ENCODE measurements around the gene SLC9A2. TPM values are rescaled to one million over a fixed set of nuclear protein-coding genes. Genes with fewer than 3 reads are reported as not detected.
A peak's percentile ranks its signal among the peaks of the same experiment; 100 is the strongest.

The SLC9A2 gene
- total and polyA plus RNA-seq, 11 donors: 0.03 to 0.46 (median 0.13) TPM; not detected in 2

DNA sequence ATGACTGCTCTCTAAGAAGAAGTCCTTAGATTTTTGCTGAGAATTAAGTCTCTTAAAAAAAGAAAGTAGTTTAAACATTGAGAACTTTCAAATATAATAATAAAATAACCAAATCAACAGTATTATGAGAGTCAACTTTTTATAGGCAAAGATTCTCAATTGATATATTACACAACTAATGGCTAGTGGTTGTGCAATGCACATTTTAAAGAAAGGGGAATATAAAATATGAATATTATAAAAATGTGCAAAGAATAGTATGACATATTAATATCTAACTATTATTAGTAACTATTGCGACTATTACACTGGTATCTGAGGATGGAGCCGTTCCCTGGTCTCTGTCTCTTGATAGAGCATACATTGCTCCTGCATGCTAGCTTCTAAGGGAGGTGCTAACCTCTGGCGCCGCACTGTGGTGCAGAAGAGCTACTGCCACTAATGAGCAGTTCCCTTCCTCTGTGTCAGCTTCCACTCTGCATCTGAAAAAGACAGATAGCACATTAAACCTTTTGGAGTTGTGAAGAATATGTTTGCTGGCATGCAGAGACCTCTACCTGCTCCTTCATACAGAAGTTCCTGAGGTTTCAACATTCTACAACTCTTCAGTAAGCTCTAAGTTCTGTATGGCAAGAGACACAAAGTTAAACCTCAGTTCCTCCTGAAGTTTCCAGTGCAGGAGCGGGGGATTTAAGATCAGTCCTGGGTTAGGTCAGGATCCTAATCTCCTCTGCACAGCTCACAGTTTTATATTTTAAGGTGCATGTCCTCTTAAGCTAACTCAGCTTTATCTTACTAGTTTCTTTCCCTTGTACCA, 3.5 kb upstream of the SLC9A2 start:
- Histone ChIP-seq H3K9me3 (no peaks in the 10 kb centered on the region), H3K27ac (no peak overlapping the region), H3K27me3 (peaks cover 6 to 58% (median 18%) of the 10 kb centered on the region in 9 donors), H3K4me1 (peaks cover 0 to 17% (median 6%) of the 10 kb centered on the region in 12 donors), H3K36me3 (no peaks in the 10 kb centered on the region), H3K4me3 (no peak overlapping the region)
- peak; percentile 20 to 73 (median 37) for DNase-seq
- WGBS, 4 donors: 17 to 20% (median 18%) methylated on average over 5 of the region's 5 CpGs
- TF ChIP-seq, protein P1, sequence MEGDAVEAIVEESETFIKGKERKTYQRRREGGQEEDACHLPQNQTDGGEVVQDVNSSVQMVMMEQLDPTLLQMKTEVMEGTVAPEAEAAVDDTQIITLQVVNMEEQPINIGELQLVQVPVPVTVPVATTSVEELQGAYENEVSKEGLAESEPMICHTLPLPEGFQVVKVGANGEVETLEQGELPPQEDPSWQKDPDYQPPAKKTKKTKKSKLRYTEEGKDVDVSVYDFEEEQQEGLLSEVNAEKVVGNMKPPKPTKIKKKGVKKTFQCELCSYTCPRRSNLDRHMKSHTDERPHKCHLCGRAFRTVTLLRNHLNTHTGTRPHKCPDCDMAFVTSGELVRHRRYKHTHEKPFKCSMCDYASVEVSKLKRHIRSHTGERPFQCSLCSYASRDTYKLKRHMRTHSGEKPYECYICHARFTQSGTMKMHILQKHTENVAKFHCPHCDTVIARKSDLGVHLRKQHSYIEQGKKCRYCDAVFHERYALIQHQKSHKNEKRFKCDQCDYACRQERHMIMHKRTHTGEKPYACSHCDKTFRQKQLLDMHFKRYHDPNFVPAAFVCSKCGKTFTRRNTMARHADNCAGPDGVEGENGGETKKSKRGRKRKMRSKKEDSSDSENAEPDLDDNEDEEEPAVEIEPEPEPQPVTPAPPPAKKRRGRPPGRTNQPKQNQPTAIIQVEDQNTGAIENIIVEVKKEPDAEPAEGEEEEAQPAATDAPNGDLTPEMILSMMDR (IDR thresholded peaks at IDR 0.05): peak; percentile 53 to 83 (median 68)
- TF ChIP-seq POLR2A (IDR thresholded peaks at IDR 0.05): no peak
- peak in 3 of 4 donors; percentile 64 to 86 (median 79) for ATAC-seq
- intact Hi-C loops (cut with DNase I): loop anchor here in 8 of 10 donors (2.0 to 10.0 kb wide), 5 partner anchors 91 to 144 kb away; partner anchors contain the start of gene SLC9A4 (in 8 of the 8)

DNA sequence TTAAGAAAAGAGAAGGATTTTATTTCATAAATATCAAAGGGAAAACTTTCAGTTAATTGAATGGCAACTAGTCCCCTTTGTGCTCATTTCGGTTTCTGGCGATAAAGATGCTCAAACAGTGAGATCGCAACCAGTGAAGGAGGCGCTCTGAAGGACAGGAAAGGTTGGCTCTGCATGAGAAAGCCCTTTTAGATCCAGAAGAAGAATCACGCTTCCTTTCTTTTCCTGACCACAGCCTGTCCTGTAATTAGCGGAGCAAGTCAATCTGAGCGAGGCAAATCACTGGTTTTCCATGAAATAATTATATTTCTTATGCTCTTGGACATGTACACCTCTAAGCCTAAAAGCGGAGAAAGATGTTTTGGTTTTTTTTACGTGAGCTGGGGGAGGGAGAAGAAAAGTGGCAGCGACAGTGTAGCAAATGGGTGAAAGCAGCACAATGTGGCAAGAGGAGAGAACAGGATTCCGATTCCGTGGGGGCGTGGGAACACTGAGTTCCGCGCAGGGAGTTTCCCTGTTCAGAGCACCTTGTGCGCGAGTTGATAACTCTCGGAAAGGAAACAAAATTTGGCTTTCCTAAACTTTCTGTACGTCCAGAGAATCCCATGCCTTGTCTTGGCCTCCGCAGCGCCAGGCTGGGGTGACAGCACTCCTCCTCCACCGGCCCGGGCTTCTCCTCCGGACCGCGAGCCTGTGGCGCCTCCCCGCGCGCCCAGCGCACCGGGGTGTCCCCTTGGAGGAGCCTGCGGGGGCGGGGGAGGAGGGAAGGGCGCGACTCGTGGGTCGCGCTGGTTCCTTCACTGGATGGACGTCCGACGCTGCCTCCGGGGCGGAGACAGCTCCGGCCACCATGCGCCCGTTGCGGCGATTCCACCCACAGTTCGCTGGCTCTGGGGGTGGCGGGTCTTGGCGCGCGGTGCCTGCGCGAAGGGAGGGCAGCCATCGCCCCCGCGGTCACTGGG, 620 bp upstream of the SLC9A2 start:
- H3K4me3 ChIP-seq: peak overlapping the region; percentile 26 to 61 (median 52)
- peak in 4 of 5 donors; percentile 19 to 64 (median 34) for DNase-seq
- TF ChIP-seq, protein P1 (IDR thresholded peaks at IDR 0.05): no peak
- no peak for TF ChIP-seq POLR2A (IDR thresholded peaks at IDR 0.05)
- H3K36me3 ChIP-seq: no peaks in the 10 kb centered on the region
- H3K27ac ChIP-seq: no peak overlapping the region
- peak in 3 of 4 donors; percentile 22 to 72 (median 58) for ATAC-seq
- H3K4me1 ChIP-seq: peaks cover 0 to 17% (median 6%) of the 10 kb centered on the region in 12 donors
- H3K9me3 ChIP-seq: no peaks in the 10 kb centered on the region
- intact Hi-C loops (cut with DNase I): loop anchor here in 7 of 10 donors (5.0 to 10.0 kb wide), 3 partner anchors 94 to 146 kb away; partner anchors contain the start of gene SLC9A4 (in 7 of the 7)
- peaks cover 13 to 88% (median 28%) of the 10 kb centered on the region in 9 donors for H3K27me3 ChIP-seq
- WGBS, 4 donors: 6 to 9% (median 6%) methylated on average over 38 to 59 of the region's 59 CpGs

DNA sequence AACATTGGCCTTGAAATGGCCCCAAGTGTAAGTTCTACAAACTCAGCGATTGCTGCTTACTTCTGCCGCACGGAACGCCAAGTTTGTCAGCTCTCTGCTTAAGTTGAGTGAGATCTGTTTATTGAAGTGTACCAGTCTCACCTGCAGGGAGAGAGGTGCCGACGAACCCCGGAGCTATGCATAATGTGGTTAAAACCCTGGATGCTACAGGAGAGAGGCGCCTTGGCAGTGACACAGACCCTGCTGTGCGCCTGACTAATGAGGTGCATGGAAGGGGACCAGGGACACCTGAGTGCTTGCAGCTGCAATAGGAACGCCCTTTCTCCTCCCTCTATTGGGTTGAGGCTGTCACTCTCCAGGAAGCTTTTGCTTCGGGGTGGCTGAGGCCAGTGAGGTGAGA, 979 bp downstream of the SLC9A2 start:
- no peaks in the 10 kb centered on the region for H3K9me3 ChIP-seq
- intact Hi-C loops (cut with DNase I): no loop called here
- H3K4me3 ChIP-seq: no peak overlapping the region
- H3K27ac ChIP-seq: no peak overlapping the region
- no peaks in the 10 kb centered on the region for H3K36me3 ChIP-seq
- no peak for ATAC-seq
- DNase-seq: no peak
- WGBS, 4 donors: 33 to 53% (median 39%) methylated on average over 9 to 11 of the region's 11 CpGs
- peaks cover 0 to 17% (median 6%) of the 10 kb centered on the region in 12 donors for H3K4me1 ChIP-seq
- peaks cover 13 to 80% (median 28%) of the 10 kb centered on the region in 9 donors for H3K27me3 ChIP-seq
- TF ChIP-seq, protein P1 (IDR thresholded peaks at IDR 0.05): no peak
- no peak for TF ChIP-seq POLR2A (IDR thresholded peaks at IDR 0.05)
